GM18498 (cell line): ENCODE measurements around the gene ADAMTS15.
"Not testable (repeated sequence)": the region's sequence is repeated elsewhere in the genome, so short reads cannot be mapped to it uniquely, and the experiment has no call there.

Experiments used
- ATAC-seq: cut with Tn5 transposase; IDR thresholded peaks from one replicate; pipeline ENCODE4 v1.9.1; 2021; ENCODE audit warnings: mild to moderate bottlenecking, moderate library complexity; ENCODE audit not compliant: unreplicated experiment

Gene ADAMTS15

DNA sequence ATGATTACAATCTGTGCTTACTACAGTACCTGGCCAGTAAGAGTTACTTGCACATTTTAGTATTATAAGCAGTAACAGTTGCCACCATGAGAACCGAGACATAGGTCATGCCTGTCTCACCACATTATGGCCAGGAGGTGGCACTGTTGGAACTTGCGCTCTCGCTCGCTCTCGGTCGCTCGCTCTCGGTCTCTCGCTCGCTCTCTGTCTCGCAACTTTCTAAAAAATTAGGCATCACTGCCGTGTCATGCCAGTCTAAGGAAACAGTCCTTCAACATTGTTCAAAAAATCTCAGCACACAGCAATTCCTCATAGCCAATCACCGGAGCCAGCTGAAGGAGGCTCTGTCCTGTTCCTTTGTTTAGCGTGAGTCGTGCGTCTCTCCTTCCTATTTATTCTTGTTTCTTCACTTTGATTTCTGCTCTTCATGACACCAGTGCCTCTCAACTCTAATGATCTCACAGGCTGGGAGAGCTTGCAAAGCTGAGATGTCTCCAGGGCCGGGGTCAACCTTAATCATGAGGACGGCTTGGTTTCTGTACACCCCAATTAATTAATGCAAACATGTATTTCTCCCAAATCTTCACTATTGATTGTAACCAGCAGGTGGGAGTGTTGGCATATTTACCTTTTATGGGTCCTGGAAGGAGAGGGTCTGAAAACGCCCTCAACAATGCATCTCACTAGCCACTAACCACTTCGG lies 13.8 kb upstream of the ADAMTS15 start:
- peak; percentile 88 for ATAC-seq

DNA sequence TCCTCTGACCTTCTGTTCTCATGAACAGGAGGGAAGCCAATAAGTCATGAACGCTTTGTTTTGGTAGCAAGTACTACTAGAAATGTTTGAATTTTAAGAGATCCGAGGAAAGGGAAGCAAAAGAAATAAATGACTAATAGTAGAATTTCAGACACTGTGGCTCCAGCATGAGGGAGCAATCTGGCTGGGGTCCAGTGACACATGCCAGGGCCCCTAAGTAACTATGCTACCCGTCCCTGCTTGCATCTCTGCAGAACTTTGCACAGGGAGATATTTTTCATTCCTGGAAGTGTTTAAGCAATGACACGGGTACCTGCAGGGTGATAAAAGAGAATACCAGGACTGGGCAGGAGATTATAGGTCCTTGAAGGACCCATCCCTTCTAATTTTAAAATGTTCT lies 12.8 kb upstream of the ADAMTS15 start:
- ATAC-seq: no peak

DNA sequence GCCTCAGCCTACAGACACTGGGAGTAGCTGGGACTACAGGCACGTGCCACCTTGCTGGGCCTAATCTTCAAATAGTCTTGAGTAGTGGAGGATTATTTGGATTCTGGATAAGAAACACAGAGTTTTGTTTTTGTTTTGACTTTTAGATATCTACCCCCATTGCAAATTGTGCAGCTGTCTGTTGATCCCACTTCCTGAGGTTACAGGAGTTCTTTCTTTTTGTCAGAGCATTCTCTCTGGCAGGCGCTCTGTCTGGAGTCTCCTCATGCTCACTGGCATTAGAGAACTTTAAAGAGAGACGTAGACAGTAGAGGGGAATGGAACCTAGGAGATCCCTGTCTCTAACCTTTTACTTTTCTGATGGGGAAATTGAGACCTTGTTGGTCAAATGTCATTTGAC lies 12.3 kb upstream of the ADAMTS15 start:
- ATAC-seq: no peak

DNA sequence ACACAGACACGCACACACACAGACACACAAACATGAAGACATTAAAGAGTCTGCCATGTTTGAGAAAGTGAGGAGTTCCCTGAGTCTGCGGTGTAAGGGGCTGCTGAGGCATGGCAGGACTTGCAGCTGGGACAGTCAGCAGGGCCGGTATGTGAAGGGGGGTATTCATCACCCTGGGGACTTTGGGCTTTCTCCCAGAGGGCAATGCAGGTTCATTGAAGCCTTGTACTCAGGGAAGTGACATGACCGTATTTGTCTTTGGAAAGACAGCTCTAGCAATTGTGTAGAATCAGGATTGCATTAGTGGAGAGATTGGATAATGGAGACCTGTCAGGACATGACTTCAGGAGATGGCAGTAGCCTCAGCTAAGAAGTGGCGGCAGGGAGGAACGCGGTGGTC lies 10.6 kb upstream of the ADAMTS15 start:
- ATAC-seq: no peak

DNA sequence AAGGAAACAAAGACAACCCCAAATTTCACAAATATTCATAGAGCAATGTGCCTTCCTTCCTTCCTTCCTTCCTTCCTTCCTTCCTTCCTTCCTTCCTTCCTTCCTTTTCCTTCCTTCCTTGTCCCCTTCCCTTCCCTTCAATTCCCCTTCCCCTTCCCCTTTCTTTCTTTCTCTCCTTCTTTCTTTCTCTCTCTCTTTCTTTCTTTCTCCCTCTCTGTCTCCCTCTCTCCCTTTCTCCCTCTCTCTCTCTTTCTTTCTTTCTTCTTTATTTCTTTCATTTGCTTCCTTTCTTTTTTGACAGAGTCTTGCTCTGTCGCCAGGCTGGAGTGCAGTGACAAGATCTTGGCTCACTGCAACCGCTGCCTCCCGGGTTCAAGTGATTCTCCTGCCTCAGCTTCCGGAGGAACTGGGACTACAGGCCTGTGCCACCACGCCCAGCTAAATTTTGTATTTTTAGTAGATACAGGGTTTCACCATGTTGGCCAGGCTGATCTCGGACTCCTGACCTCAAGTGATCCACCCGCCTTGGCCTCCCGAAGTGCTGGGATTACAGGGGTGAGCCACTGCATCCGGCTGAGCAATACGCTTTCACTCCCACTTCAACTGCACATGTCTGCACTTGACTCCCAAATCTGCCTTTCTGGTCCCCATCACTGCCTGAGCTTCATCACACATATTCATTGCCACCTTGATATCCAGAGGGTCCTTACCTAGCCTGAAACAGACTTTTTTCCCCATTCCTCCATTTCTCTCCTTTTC lies 9.9 kb upstream of the ADAMTS15 start:
- ATAC-seq: not testable (repeated sequence)

DNA sequence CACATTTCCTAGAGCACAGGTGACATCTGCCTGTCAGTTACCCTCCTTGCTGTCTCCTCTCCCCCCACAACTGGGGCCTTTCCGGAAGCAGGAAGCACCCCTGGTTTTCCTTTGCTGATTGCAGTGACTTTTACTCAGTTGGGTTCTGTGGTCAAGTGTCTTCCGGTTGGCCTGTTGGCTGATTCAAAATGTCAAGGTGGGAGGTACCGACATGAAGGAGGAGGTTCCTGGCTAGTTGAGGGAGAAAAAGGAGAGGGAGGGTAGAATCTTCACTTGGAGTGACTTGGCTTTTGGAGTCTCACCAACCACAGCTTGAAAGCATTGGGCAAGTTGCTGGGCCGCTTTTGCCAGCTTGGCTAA lies 9.3 kb upstream of the ADAMTS15 start:
- ATAC-seq: peak; percentile 33

DNA sequence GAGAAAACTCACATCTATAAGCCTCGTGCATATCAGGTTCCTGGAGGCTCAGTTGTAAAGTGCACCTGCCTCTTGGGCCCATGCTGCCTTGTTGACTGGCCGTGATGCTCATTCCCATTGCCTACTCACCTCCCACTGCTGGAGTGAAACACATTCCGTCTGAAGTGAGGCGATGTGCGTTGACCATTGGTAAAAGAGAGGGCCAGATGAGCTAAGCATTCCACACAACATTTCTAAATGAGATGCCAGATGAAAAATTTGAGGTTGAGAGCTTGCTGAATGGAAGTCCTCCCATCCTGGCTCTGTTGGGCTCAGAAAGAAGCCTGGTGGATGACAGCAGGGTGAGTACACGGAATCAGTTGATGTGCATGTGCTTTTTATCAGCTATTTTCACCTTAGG lies 8.6 kb upstream of the ADAMTS15 start:
- no peak for ATAC-seq

DNA sequence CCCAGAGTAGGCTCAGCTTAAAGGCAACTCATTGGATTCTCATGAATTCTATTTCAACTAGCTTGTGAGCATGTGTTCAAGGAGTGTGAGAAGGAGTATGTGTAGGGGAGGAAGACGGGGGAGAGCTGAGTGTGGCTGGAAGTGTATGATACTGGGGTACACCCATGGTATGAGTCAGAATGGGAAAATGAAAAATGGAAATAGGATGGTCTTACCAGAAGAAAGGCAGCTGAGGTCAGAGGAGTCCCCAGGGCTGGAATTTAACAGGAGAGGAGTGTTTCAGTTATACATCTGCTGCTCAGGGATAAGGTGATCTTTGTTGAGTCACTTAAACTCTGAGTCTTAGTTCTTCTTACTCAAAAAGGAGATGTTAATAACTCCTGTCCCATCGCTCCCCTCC lies 6.7 kb upstream of the ADAMTS15 start:
- ATAC-seq: no peak

DNA sequence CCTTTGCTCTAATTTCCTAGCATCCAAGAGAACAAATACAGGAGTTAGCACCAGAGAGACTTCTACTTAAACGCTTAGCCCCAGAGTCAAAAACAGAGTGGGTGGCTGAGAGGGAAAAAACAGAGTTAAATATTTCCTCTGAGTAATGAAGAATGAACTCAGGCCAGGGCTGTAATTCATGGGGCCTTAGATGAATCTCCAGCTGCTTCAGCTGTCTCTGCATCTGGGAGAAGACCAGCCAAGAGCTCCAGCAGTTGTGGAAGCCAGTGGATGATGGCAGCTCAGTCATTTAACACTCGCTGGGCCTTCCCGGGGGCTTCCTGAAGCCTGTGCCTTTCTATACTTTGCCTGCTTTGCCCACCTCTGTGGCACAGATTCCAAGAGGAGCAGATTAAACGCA lies 5.7 kb upstream of the ADAMTS15 start:
- no peak for ATAC-seq

DNA sequence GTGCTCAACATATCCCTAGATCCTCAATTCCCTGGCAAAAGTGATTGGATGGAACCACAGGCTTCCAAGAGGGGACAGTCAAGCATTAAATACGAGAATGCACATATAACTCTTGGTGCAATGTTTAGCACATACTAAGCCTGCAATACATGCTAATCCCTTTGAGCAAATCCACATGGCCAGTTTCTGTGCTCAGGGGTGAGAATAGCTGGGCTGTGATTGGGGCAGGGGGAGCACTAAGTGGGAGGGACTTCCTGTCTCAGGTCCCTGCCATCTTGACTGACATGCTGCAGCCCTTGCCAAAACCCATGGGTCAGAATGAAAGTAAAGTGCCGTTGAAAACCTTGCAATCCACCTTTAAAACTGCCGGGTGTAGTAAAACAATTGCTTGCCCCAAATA lies 2.7 kb upstream of the ADAMTS15 start:
- no peak for ATAC-seq

DNA sequence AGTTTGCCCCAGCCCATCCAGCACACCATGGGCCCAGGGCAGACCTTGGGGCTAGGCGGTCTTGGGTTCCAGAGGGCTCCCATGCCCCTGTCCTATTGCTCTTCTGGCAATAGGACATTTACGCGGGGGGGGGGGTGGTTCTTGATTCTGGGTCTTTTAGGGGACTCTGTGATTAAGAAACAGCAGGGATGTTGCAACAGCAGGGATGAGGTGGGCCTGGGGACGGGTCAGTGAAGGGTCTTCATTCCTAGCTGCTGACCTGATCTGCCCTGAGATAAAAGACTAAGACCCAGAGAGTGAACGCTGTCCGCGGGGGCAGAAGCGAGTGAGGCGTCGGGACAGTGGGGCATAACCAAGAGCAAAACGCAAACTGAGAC lies 418 bp upstream of the ADAMTS15 start:
- ATAC-seq: no peak

DNA sequence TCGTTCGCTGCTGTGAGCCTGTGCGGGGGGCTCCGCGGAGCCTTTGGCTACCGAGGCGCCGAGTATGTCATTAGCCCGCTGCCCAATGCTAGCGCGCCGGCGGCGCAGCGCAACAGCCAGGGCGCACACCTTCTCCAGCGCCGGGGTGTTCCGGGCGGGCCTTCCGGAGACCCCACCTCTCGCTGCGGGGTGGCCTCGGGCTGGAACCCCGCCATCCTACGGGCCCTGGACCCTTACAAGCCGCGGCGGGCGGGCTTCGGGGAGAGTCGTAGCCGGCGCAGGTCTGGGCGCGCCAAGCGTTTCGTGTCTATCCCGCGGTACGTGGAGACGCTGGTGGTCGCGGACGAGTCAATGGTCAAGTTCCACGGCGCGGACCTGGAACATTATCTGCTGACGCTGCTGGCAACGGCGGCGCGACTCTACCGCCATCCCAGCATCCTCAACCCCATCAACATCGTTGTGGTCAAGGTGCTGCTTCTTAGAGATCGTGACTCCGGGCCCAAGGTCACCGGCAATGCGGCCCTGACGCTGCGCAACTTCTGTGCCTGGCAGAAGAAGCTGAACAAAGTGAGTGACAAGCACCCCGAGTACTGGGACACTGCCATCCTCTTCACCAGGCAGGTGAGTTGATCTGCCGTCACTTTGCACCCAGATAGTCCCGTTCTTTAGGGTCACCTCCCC lies 1.0 kb downstream of the ADAMTS15 start:
- ATAC-seq: no peak

DNA sequence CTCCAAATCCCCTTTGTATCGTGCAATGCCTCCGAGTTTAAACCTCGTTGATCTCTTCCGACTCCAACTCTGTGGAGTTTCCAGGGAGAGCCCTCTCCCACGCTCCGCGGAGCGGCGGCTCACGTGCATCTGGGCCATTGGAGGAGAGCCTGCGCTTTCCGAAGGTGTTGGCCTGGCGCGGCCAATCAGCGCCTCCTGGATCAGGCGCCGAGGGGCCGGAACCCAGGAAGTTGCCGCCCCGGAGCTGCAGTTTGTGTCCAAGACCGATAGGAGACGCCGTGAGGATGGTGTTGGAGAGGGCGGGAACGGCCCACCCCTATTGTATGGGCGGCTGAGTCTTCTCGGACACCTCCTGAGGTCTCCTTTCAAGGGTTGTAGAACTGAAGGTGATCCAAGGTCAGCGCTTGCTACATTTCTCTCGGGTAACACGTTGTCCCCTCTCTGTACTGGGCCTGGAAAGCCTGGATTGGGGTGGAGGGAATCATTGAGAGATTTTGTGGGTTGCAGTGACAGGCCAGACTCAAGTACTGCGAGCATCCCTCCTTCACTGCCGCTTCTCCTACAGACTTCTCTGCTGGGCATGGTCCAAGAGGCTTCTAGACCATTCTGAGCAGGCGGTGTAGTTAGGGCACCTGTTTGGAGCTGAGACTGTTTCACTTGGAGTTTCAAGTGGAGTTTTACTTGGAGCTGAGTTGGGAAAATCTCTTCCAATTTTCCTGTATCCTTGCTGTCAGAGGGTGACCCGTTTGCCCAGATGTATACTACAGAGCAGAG lies 1.7 kb downstream of the ADAMTS15 start:
- ATAC-seq: no peak

DNA sequence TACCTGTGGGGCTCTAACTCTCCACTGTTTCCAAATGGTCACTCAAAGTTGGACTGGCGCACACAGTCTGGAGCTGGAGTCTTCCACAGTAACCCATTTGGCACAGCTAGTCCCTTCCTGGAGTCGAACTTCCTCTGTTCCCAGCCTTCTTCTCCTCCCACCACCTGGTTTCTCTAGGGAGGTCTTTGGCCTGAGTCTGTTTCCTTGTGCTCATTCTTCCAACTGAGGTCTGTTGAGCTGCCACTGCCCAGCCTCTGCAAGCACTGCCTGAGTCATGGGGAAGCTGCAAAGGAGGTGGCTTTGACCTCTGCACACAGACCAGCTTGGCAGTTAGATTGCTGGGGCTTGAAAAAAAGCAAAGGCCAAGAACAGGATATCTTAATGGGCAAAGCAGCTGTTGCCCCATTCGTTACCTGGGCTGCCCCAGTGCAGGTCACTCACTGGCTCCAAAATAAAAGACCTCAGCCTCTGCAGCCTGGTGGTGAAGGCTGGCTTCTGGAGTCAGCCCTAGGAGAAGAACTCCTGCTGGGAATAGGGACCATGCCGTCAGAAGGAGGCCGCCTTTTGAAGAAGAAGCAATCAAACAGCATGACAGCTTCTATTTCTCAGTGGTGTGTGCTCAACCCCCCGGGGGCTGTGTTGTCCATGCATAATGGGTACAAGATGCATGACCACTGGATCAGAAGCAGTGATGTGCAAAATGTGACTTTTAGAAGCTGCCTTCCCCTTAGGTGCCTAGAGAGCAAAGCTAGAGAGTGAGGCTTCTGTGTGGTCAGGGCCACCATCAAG lies 3.0 kb downstream of the ADAMTS15 start:
- no peak for ATAC-seq

DNA sequence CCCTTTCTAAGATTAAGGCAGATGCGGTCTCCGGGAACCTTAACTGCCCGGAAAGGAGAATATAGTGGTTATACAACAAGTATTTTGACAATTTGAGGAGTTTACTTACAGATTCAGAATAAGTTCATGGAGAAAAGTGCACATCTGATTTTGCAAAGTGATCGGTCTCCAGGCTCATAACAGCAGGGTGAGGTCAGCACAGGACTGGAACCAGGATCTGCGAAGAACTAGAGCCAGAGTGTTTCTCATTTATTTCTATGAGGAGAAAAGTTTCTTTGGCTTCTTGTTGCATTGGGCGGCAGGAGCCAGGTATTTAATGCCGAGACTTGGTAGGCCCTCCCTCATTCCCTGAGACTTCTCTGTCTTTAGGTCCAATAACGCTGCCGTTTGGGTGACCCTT lies 3.7 kb downstream of the ADAMTS15 start:
- no peak for ATAC-seq

DNA sequence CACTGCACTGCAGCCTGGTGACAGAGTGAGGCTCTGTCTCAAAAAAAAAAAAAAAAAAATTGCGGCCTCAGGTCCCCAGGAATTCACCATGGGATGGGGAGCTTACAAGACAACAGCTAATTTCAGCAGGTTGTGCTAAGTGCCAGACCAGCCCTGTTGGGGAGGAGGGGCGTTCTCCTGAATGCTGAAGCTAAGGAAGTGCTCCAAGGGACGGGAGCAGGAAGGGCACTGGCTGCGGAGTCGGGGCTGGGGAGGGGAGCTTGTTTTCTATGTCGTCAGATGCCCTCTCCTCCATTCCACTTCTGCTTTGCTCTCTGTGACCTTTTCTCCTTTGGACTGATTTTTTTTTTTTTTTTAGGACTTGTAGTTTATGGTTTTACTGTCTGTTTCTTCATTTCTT lies 4.5 kb downstream of the ADAMTS15 start:
- no peak for ATAC-seq

DNA sequence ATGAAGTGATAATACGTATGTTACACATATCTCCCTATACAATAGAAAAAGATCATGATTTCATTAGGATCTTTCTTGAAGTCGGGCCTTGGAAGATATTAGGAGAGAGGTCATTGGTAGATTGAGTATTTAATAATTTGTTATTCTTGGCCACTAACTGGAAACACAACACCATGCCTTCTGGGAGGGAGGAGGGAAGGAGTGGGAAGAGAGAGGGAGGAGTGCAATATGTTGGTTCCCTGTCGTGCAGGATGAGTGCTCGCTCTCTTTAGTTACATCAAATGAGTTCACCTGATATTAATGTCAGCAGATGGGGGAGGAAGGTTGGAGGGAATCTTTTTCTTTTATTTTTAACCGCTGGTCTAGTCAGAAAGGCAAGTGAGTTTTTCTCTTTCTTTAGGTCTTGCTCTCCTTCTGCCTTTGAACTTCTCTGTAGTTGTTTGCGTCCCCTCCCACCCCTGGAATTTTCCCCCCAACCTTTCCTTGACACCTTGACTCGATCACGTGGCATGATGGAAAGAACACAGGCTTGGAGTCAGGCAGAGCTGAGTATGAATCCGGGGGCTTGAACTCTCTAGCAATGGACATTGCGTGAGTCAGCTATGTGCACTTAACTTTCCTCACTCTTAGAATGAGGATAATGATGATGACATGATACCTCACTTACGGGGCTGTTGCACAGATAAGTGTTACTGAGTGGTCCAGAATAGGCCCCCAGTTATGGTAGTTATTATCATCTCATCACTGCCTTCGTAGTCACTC lies 6.2 kb downstream of the ADAMTS15 start:
- no peak for ATAC-seq

DNA sequence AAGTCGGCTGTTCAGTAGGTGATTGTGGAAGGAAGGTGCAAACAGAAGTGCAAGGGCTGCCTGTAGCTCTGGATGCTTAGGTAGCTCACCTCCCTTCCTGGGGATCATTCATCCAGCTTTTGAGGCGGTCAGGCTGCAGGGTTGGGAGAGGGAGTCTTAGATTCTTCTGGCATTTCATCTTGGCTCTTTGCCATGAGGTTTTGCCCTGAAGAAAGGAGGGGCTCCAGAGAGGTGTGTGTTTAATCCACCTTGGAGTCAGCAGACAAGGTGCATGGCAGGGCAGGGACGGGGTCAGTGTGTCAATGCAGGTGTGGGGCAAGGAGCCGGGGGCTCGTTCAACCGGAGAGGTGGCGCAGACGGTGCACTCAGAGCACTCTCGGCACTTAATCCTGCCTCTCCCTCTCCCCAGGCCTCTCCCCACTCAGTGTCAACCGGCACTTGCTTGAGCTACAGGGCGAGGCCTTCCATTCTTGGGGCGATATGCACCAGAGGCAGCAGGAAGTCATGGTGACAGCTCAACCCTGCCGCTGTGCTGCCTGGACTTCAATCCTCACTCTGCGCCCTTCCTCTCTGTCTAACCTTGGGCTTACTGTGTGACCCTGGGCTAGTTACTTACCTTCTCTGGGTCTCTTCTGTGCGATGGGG lies 7.2 kb downstream of the ADAMTS15 start:
- no peak for ATAC-seq

DNA sequence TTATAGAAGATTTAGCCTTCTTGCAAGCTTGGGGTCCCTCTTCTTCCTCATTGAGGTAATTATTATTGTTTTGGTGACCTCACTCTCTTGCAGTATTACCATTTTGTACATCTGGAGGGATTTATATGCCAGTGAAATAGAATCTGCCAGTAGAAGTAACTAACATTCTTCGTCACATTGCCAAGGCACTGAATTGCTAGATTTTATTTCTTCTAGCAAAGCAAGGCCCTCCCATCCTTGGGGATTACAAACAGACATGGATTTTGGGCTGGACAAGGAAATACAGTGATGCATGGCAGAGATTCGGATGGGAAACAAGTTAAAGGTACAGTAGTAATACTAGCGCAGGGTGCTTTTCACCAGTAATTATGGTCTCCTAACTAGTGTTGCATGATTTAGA lies 7.8 kb downstream of the ADAMTS15 start:
- no peak for ATAC-seq
